Measurements from ENCODE around the gene P2RX4. TPM values are rescaled to one million over a fixed set of nuclear protein-coding genes. Genes with fewer than 3 reads are reported as not detected.

The P2RX4 gene
- 10.8 and 11.3 TPM in 2 replicates for total RNA-seq (2014; rRNA removed; shearing (Covaris generic))
- total RNA-seq (2022) = 17.5 and 17.7 TPM in 2 replicates
- percentile 56 among the genes with signal in this experiment for Bru-seq, nascent RNA
- BruChase-seq, experiment 1, labeled RNA remaining after a 6-hour chase = percentile 55 among the genes with signal in this experiment
- BruChase-seq, experiment 2, labeled RNA remaining after a 2-hour chase = percentile 55 among the genes with signal in this experiment
- long read RNA-seq, transcript P2RX4-202 (12 exons, 2,032 nt) = major isoform, 16 of 29 reads
- long read RNA-seq, partial matches to known transcripts = 0 of 29 reads
- long read RNA-seq, other reads (novel, unspliced or antisense) = 8 of 29 reads

GRCh38 chr12:121209624-121210572 is at the start of gene P2RX4:
TSS of gene P2RX4 (plus strand) at chr12:121210129. CDS start at chr12:121210165, 36 bp downstream.
- H2AFZ ChIP-seq (ENCODE audit: low read length) = peak within 1 kb of the TSS; percentile 93
- intact Hi-C loops (cut with micrococcal nuclease; ENCODE audit: unreplicated experiment) = loop anchor here (5.0 kb wide), 1 partner anchor 98 kb away; no protein-coding TSS in a partner anchor
- peak within 1 kb of the TSS; percentile 79 for H3K4me3 ChIP-seq (ENCODE audit: low read depth, low read length, poor library complexity, severe bottlenecking)
- no peaks in the 10 kb centered on the region for H3K36me3 ChIP-seq (ENCODE audit: insufficient read depth, low read length)
- DNase-seq (ENCODE audit: low spot score) = peak; percentile 90
- ChIA-PET CTCF (ENCODE audit: unreplicated experiment) (no interaction called here), POLR2A (interaction anchor here (0.6 to 0.7 kb wide), 2 partner anchors 25 to 822 kb away, joined by 3 read pairs; no protein-coding TSS in a partner anchor)
- H3K27ac ChIP-seq (ENCODE audit: low read depth, low read length, poor library complexity, severe bottlenecking) = peak within 1 kb of the TSS; percentile 45
- H3K9me2 ChIP-seq (ENCODE audit: insufficient read depth, low read length) = no peaks in the 10 kb centered on the region
- BruUV-seq (replicated peaks) = no TSS peak
- H4K20me1 ChIP-seq (ENCODE audit: insufficient read depth, low read length) = no peaks in the 10 kb centered on the region
- H3K9me3 ChIP-seq (ENCODE audit: low read length) = no peaks in the 10 kb centered on the region
- no peaks in the 10 kb centered on the region for H3K79me2 ChIP-seq (ENCODE audit: insufficient read depth, low read depth, low read length)
- peaks cover 10% of the 10 kb centered on the region for H3K4me1 ChIP-seq (ENCODE audit: insufficient read depth, low read length, poor library complexity, severe bottlenecking)
- H3K4me2 ChIP-seq (ENCODE audit: low read length) = peak within 1 kb of the TSS; percentile 71
- TF ChIP-seq CTCF (conservative IDR thresholded peaks at IDR 0.05; ENCODE audit: low read length) = peak; percentile 72
- TF ChIP-seq EZH2phosphoT487 (IDR thresholded peaks at IDR 0.05; ENCODE audit: borderline replicate concordance, low read depth, low read length) = no peak

GRCh38 chr12:121162384-121162783 is 47.5 kb upstream of the P2RX4 start:
- TF ChIP-seq EZH2phosphoT487 (IDR thresholded peaks at IDR 0.05; ENCODE audit: borderline replicate concordance, low read depth, low read length) = no peak
- no peak for TF ChIP-seq CTCF (conservative IDR thresholded peaks at IDR 0.05; ENCODE audit: low read length)
- DNase-seq (ENCODE audit: low spot score) = no peak
- POLR2A ChIA-PET = no interaction called here

More at GRCh38 chr12:121162384-121162783, 47.5 kb upstream of the P2RX4 start:
- H3K79me2 ChIP-seq (ENCODE audit: insufficient read depth, low read depth, low read length) = no peaks in the 10 kb centered on the region
- H3K36me3 ChIP-seq (ENCODE audit: insufficient read depth, low read length) = no peaks in the 10 kb centered on the region
- no peaks in the 10 kb centered on the region for H3K9me2 ChIP-seq (ENCODE audit: insufficient read depth, low read length)
- H3K4me2 ChIP-seq (ENCODE audit: low read length) = no peak overlapping the region
- intact Hi-C loops (cut with micrococcal nuclease; ENCODE audit: unreplicated experiment) = no loop called here
- no peaks in the 10 kb centered on the region for H4K20me1 ChIP-seq (ENCODE audit: insufficient read depth, low read length)
- H3K9me3 ChIP-seq (ENCODE audit: low read length) = no peaks in the 10 kb centered on the region
- CTCF ChIA-PET (ENCODE audit: unreplicated experiment) = no interaction called here
- H3K4me1 ChIP-seq (ENCODE audit: insufficient read depth, low read length, poor library complexity, severe bottlenecking) = peaks cover 6% of the 10 kb centered on the region
- H3K4me3 ChIP-seq (ENCODE audit: low read depth, low read length, poor library complexity, severe bottlenecking) = no peak overlapping the region
- BruUV-seq (replicated peaks) = no TSS peak
- no peak overlapping the region for H2AFZ ChIP-seq (ENCODE audit: low read length)
- H3K27ac ChIP-seq (ENCODE audit: low read depth, low read length, poor library complexity, severe bottlenecking) = no peak overlapping the region
